ENCODE data around the gene HSCB.
A peak's percentile ranks its signal among the peaks of the same experiment; 100 is the strongest.
"Not testable (repeated sequence)": the region's sequence is repeated elsewhere in the genome, so short reads cannot be mapped to it uniquely, and the experiment has no call there.

Gene HSCB

GRCh38 chr22:28741785-28742561 is at the start of gene HSCB, which contains the start of gene CHEK2:
TSS of gene HSCB (plus strand) at chr22:28742039. CDS start at chr22:28742096, 57 bp downstream.
TSS of gene CHEK2 (minus strand) at chr22:28741820. CDS start at chr22:28734721, 7,099 bp downstream.
- DNase-seq: peak; percentile 92

GRCh38 chr22:28693041-28693760 is 48.6 kb upstream of the HSCB start:
- not testable (repeated sequence) for DNase-seq

GRCh38 chr22:28702891-28703290 is 38.9 kb upstream of the HSCB start:
- DNase-seq: no peak

GRCh38 chr22:28703436-28703835 is 38.4 kb upstream of the HSCB start:
- no peak for DNase-seq

- no peak for DNase-seq
These were observed 35.0 kb upstream of the HSCB start for GRCh38 chr22:28706845-28707244.

GRCh38 chr22:28710107-28710506 is 31.7 kb upstream of the HSCB start:
- no peak for DNase-seq

GRCh38 chr22:28710576-28711191 is 31.2 kb upstream of the HSCB start:
- no peak for DNase-seq

- no peak for DNase-seq
These were observed 30.5 kb upstream of the HSCB start for GRCh38 chr22:28711341-28711740.

- DNase-seq: peak; percentile 1
These were observed 29.7 kb upstream of the HSCB start for GRCh38 chr22:28711820-28712777.

- DNase-seq: no peak
These were observed 27.7 kb upstream of the HSCB start for GRCh38 chr22:28714043-28714628.

GRCh38 chr22:28715611-28716010 is 26.2 kb upstream of the HSCB start:
- DNase-seq: no peak

- DNase-seq: no peak
These were observed 25.2 kb upstream of the HSCB start for GRCh38 chr22:28716686-28717085.

GRCh38 chr22:28718044-28718443 is 23.8 kb upstream of the HSCB start:
- no peak for DNase-seq

GRCh38 chr22:28728002-28728401 is 13.8 kb upstream of the HSCB start:
- DNase-seq: no peak

- DNase-seq: no peak
These were observed 13.1 kb upstream of the HSCB start for GRCh38 chr22:28728621-28729313.

GRCh38 chr22:28730179-28730578 is 11.7 kb upstream of the HSCB start:
- no peak for DNase-seq

- DNase-seq: no peak
These were observed 7.4 kb upstream of the HSCB start for GRCh38 chr22:28734393-28734792.

GRCh38 chr22:28736301-28737155 is 5.3 kb upstream of the HSCB start:
- no peak for DNase-seq

GRCh38 chr22:28737701-28738100 is 4.1 kb upstream of the HSCB start:
- DNase-seq: no peak

GRCh38 chr22:28738876-28739275 is 3.0 kb upstream of the HSCB start:
- DNase-seq: not testable (repeated sequence)

Measured in NCI-H2227 treated with DMSO at 0.1 percent for 48 hours (cell line).